ENCODE data around the gene PLSCR3. TPM values are rescaled to one million over a fixed set of nuclear protein-coding genes. Genes with fewer than 3 reads are reported as not detected.

PLSCR3 gene
- total RNA-seq, 1 experiment from 2014 or later: 15.2 TPM

DNA sequence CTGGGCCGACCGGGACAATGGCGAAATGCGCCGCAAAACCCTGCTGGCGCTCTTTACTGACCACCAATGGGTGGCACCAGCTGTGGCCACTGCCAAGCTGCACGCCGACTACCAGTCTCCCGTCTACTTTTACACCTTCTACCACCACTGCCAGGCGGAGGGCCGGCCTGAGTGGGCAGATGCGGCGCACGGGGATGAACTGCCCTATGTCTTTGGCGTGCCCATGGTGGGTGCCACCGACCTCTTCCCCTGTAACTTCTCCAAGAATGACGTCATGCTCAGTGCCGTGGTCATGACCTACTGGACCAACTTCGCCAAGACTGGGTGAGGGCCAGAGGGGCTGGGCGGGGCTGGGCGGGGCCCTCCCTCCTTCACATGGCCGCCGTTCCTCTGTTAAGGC is 21.5 kb upstream of the PLSCR3 start:
- Histone ChIP-seq H3K27me3 (replicated peaks; ENCODE audit: insufficient read depth, low read depth, low read length, poor library complexity) (no peaks in the 10 kb centered on the region), H3K36me3 (ENCODE audit: insufficient read depth, low read length, poor library complexity, severe bottlenecking) (peaks cover 9% of the 10 kb centered on the region), H3K4me1 (ENCODE audit: insufficient read depth, low read length, poor library complexity, severe bottlenecking) (no peaks in the 10 kb centered on the region), H3K27ac (ENCODE audit: low read depth, low read length, poor library complexity, severe bottlenecking) (no peak overlapping the region), H3K9me3 (ENCODE audit: low read depth, low read length, poor library complexity, severe bottlenecking) (no peaks in the 10 kb centered on the region), H3K4me3 (ENCODE audit: low read depth, low read length, poor library complexity, severe bottlenecking) (no peak overlapping the region)
- DNase-seq (ENCODE audit: low spot score): no peak
- BruUV-seq (replicated peaks): no TSS peak
- CTCF ChIA-PET: no interaction called here
- TF ChIP-seq EZH2 (IDR thresholded peaks at IDR 0.05; ENCODE audit: borderline replicate concordance, low read depth, low read length, poor library complexity, severe bottlenecking): no peak
- TF ChIP-seq, protein P1, sequence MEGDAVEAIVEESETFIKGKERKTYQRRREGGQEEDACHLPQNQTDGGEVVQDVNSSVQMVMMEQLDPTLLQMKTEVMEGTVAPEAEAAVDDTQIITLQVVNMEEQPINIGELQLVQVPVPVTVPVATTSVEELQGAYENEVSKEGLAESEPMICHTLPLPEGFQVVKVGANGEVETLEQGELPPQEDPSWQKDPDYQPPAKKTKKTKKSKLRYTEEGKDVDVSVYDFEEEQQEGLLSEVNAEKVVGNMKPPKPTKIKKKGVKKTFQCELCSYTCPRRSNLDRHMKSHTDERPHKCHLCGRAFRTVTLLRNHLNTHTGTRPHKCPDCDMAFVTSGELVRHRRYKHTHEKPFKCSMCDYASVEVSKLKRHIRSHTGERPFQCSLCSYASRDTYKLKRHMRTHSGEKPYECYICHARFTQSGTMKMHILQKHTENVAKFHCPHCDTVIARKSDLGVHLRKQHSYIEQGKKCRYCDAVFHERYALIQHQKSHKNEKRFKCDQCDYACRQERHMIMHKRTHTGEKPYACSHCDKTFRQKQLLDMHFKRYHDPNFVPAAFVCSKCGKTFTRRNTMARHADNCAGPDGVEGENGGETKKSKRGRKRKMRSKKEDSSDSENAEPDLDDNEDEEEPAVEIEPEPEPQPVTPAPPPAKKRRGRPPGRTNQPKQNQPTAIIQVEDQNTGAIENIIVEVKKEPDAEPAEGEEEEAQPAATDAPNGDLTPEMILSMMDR (conservative IDR thresholded peaks at IDR 0.05; ENCODE audit: low read depth, low read length): no peak
- intact Hi-C loops (cut with micrococcal nuclease; ENCODE audit: unreplicated experiment): no loop called here
- POLR2A ChIA-PET (ENCODE audit: low non-redundant PET): no interaction called here

DNA sequence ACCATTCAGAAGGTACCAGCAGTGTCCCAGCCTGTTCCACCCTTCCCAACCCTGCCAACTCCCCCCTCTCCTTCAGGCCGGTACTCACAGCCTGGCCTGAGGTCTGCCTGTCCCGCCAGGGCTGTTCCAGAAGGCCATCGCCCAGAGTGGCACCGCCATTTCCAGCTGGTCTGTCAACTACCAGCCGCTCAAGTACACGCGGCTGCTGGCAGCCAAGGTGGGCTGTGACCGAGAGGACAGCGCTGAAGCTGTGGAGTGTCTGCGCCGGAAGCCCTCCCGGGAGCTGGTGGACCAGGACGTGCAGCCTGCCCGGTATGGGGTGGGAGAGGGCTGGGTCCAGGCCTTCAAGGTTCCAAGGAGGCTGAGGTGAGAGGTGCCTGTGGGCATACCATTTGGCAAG is 20.5 kb upstream of the PLSCR3 start:
- Histone ChIP-seq H3K4me3 (ENCODE audit: low read depth, low read length, poor library complexity, severe bottlenecking) (no peak overlapping the region), H3K9me3 (ENCODE audit: low read depth, low read length, poor library complexity, severe bottlenecking) (no peaks in the 10 kb centered on the region), H3K27ac (ENCODE audit: low read depth, low read length, poor library complexity, severe bottlenecking) (no peak overlapping the region), H3K36me3 (ENCODE audit: insufficient read depth, low read length, poor library complexity, severe bottlenecking) (peaks cover 11% of the 10 kb centered on the region), H3K4me1 (ENCODE audit: insufficient read depth, low read length, poor library complexity, severe bottlenecking) (no peaks in the 10 kb centered on the region), H3K27me3 (replicated peaks; ENCODE audit: insufficient read depth, low read depth, low read length, poor library complexity) (no peaks in the 10 kb centered on the region)
- BruUV-seq (replicated peaks): no TSS peak
- TF ChIP-seq, protein P1 (conservative IDR thresholded peaks at IDR 0.05; ENCODE audit: low read depth, low read length): no peak
- no peak for TF ChIP-seq EZH2 (IDR thresholded peaks at IDR 0.05; ENCODE audit: borderline replicate concordance, low read depth, low read length, poor library complexity, severe bottlenecking)
- CTCF ChIA-PET: interaction anchor here (0.5 kb wide), 1 partner anchor 146 kb away, joined by 3 read pairs; no protein-coding TSS in a partner anchor
- DNase-seq (ENCODE audit: low spot score): no peak
- intact Hi-C loops (cut with micrococcal nuclease; ENCODE audit: unreplicated experiment): no loop called here
- POLR2A ChIA-PET (ENCODE audit: low non-redundant PET): no interaction called here

DNA sequence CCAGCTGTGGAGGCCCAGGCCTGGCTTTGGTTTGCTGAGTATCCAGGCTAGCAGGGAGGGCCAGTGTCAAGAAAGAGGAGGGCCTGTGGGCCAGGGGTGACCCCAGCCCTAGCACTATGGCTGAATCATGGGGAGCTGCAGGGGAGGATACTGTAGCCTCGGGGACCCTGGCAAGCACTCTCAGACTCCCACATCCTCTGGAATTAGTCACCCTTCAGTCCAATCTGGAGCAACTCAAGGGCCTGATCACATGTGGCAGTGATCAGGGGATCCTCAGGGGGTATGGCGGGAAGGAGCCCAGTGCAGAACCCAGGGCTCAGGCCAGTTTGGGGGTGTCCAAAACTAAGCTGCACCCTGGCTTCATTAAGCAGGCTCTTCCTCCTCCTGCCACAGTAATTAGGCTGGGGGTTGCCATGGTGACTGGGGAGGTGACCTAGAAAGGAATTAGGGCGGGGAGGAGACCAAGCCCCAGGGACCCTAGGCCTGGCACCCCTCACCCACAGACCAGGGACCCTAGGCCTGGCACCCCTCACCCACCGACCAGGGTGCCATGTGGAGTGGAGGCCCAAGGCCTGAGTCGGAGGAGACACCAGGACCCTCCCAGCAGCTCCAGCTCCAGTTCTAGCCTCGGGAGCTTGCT is 19.1 kb upstream of the PLSCR3 start:
- ChIA-PET POLR2A (ENCODE audit: low non-redundant PET) (no interaction called here), CTCF (no interaction called here)
- H3K27me3 ChIP-seq (replicated peaks; ENCODE audit: insufficient read depth, low read depth, low read length, poor library complexity): no peaks in the 10 kb centered on the region
- intact Hi-C loops (cut with micrococcal nuclease; ENCODE audit: unreplicated experiment): no loop called here
- H3K27ac ChIP-seq (ENCODE audit: low read depth, low read length, poor library complexity, severe bottlenecking): no peak overlapping the region
- DNase-seq (ENCODE audit: low spot score): no peak
- no peaks in the 10 kb centered on the region for H3K9me3 ChIP-seq (ENCODE audit: low read depth, low read length, poor library complexity, severe bottlenecking)
- no peak overlapping the region for H3K4me3 ChIP-seq (ENCODE audit: low read depth, low read length, poor library complexity, severe bottlenecking)
- H3K36me3 ChIP-seq (ENCODE audit: insufficient read depth, low read length, poor library complexity, severe bottlenecking): peaks cover 17% of the 10 kb centered on the region
- H3K4me1 ChIP-seq (ENCODE audit: insufficient read depth, low read length, poor library complexity, severe bottlenecking): no peaks in the 10 kb centered on the region
- TF ChIP-seq, protein P1 (conservative IDR thresholded peaks at IDR 0.05; ENCODE audit: low read depth, low read length): no peak
- no peak for TF ChIP-seq EZH2 (IDR thresholded peaks at IDR 0.05; ENCODE audit: borderline replicate concordance, low read depth, low read length, poor library complexity, severe bottlenecking)
- BruUV-seq (replicated peaks): no TSS peak

Data from A673 (cell line).